HAP-1 (cell line): ENCODE measurements around the gene TMEM270.

Experiments used
- DNase-seq, 2 experiments: peaks; one replicate each; pipeline ENCODE4 v3.0.0-alpha.2; 2016 to 2020; ENCODE audit warnings: low spot score in 2 of 2
- H3K27me3 ChIP-seq: fragments of 250-450 bp; sonication (Bioruptor Pico); 2 replicates; pipeline ENCODE4 v1.5.1; 2020; ENCODE audit warnings: low read depth, mild to moderate bottlenecking, moderate library complexity
- H3K36me3 ChIP-seq: fragments of 250-450 bp; sonication (Bioruptor Pico); replicated peaks from 2 replicates; pipeline ENCODE4 v1.5.1; 2020; ENCODE audit warnings: mild to moderate bottlenecking
- H3K4me1 ChIP-seq: fragments of 250-450 bp; sonication (Bioruptor Pico); 2 replicates; pipeline ENCODE4 v1.5.1; 2020; ENCODE audit warnings: mild to moderate bottlenecking
- H3K4me3 ChIP-seq: fragments of 250-450 bp; sonication (Bioruptor Pico); 2 replicates; pipeline ENCODE4 v1.5.1; 2020; ENCODE audit warnings: mild to moderate bottlenecking, moderate library complexity
- H3K9me3 ChIP-seq: fragments of 250-450 bp; sonication (Bioruptor Pico); 2 replicates; pipeline ENCODE4 v1.5.1; 2020; ENCODE audit warnings: mild to moderate bottlenecking, moderate library complexity
- in situ Hi-C: fragments of 300-500 bp; cut with MboI; formaldehyde crosslinking; loops from 3 replicates; pipeline ENCODE4 v1.14.3; 2020; ENCODE audit warnings: low sequenced_read_pairs, inconsistent platforms, mixed read lengths

The TMEM270 gene

DNA sequence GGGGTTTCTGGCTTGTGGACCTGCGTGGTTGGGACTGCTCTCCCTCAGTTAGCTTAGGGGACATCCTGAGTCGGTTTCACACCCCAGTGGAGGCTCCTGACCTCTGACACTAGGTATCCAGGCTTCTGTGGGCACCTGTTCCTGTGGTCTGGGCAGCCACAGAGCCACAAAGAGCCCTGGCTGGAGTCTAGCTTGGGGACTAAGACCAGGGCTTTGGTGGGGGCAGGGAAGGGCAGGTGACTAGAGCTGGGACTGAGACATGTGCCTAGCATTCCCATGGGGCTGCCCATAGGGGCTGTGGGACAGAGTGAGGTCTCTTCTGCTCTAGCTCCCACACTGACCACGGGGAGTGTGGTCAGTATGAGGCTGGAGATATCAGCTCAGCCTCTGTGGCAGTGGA lies 4.0 kb upstream of the TMEM270 start:
- Histone ChIP-seq H3K27me3 (peaks cover 2% of the 10 kb centered on the region; the same call in 1 of the 2 replicates), H3K9me3 (no peaks in the 10 kb centered on the region), H3K4me3 (no peak overlapping the region), H3K4me1 (no peaks in the 10 kb centered on the region), H3K36me3 (no peaks in the 10 kb centered on the region)
- in situ Hi-C loops: loop anchor here (5.0 kb wide), 1 partner anchor 250 kb away; no protein-coding TSS in a partner anchor
- DNase-seq: no peak

GRCh38 chr7:73858807-73859206 lies 2.2 kb upstream of the TMEM270 start:
- Histone ChIP-seq H3K4me1 (no peaks in the 10 kb centered on the region), H3K27me3 (peaks cover 2% of the 10 kb centered on the region; the same call in 1 of the 2 replicates), H3K36me3 (no peaks in the 10 kb centered on the region), H3K4me3 (no peak overlapping the region), H3K9me3 (no peaks in the 10 kb centered on the region)
- in situ Hi-C loops: loop anchor here (5.0 kb wide), 1 partner anchor 252 kb away; no protein-coding TSS in a partner anchor
- DNase-seq: no peak

DNA sequence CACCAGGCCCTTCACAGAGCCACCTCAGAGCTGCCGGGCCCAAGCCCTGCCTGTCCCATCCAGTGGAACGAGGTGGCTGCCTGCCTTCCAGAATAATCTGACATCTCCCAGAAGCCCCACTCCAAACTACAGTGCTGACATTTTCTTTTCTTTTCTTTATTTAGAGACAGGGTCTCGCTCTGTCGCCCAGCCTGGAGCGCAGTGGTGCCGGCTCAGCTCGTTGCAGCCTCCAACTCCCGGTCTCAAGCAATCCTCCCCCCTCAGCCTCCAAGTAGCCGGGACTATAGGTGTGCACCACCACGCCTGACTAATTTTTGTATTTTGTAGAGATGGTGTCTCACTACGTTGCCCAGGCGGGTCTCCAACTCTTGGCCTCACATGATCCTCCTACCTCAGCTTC lies 346 bp downstream of the TMEM270 start:
- no peaks in the 10 kb centered on the region for H3K4me1 ChIP-seq
- H3K9me3 ChIP-seq: no peaks in the 10 kb centered on the region
- H3K4me3 ChIP-seq: no peak overlapping the region
- no peaks in the 10 kb centered on the region for H3K27me3 ChIP-seq
- no peaks in the 10 kb centered on the region for H3K36me3 ChIP-seq
- no peak for DNase-seq
- in situ Hi-C loops: no loop called here

DNA sequence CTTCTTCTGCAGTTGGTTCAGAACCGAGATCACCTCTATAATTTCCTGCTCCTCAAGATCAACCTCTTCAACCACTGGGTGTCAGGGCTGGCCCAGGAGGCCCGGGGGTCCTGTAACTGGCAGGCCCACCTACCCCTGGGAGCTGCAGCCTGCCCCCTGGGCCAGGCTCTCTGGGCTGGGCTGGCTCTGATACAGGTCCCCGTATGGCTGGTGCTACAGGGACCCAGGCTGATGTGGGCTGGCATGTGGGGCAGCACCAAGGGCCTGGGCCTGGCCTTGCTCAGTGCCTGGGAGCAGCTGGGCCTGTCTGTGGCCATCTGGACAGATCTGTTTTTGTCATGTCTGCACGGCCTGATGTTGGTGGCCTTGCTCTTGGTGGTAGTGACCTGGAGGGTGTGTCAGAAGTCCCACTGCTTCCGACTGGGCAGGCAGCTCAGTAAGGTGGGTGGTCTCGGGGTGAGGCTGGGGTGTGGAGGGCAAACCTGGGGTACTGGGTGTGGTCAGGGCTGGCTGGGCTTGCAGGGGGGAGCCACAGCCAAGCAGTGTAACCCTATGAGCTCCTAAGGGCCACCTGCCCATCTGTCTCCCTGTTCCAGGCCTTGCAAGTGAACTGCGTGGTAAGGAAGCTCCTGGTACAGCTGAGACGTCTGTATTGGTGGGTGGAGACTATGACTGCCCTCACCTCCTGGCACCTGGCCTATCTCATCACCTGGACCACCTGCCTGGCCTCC lies 4.2 kb downstream of the TMEM270 start:
- no peak overlapping the region for H3K4me3 ChIP-seq
- no peaks in the 10 kb centered on the region for H3K27me3 ChIP-seq
- no peaks in the 10 kb centered on the region for H3K36me3 ChIP-seq
- H3K4me1 ChIP-seq: no peaks in the 10 kb centered on the region
- in situ Hi-C loops: no loop called here
- H3K9me3 ChIP-seq: no peaks in the 10 kb centered on the region
- no peak for DNase-seq

- in situ Hi-C loops: no loop called here
- H3K4me3 ChIP-seq: no peak overlapping the region
- H3K27me3 ChIP-seq: no peaks in the 10 kb centered on the region
- DNase-seq: peak in 1 of 2 experiments; percentile 31
- H3K9me3 ChIP-seq: no peaks in the 10 kb centered on the region
- H3K36me3 ChIP-seq: no peaks in the 10 kb centered on the region
- no peaks in the 10 kb centered on the region for H3K4me1 ChIP-seq
Observed at GRCh38 chr7:73865738-73866445, 4.9 kb downstream of the TMEM270 start.

DNA sequence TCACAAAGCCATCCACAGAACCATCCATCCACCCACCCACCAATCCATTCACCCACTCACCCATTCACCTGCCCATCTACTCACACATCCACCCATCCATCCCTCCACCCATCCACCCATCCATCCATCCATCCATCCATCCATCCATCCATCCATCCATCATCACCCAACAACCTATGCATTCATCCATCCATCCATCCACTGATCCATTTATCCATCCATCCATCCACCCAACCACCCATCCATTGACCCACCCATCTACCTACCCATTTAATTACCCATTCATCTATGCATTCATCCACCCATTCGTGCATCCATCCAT lies 5.4 kb downstream of the TMEM270 start:
- no peak for DNase-seq
- H3K4me1 ChIP-seq: no peaks in the 10 kb centered on the region
- no peaks in the 10 kb centered on the region for H3K9me3 ChIP-seq
- H3K4me3 ChIP-seq: no peak overlapping the region
- no peaks in the 10 kb centered on the region for H3K27me3 ChIP-seq
- in situ Hi-C loops: no loop called here
- no peaks in the 10 kb centered on the region for H3K36me3 ChIP-seq

DNA sequence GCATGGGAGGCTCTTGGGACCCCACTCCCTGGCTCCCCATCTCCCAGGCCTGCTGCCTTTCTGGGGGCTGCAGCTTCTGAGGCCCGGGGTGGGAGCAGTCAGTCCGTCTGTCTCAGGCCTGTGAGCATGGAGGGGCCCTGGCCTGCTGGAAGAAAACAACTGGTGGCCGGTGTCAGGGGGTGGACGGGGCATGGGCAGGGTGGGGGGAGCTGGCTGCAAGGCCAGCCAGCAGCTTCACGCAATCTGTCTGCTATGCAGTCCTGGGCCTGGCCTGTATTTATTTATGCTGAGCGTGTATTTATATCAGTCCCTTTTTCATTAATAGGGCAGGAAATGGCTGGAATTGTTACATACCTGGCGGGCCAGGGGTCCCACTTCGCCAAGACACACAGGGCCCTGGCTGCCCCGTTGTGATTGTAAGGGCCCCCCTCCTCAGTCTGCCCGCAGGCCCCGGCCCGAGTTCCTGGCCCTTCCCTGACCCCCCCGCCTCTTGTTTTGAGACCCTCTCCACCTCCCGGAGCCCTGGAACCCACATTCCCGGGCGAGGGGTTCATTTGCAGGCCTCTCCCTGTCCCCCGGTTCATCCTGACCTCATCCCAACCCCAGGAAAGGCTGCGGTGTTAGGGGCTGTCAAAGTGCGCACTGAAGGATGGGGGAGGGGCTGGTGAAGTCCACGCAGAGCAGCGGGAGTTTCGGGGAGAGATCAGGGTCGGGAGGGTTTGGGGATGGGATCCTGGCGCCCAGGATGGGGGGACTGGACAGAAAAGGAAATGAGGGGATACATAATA lies 8.2 kb downstream of the TMEM270 start:
- Histone ChIP-seq H3K4me1 (no peaks in the 10 kb centered on the region), H3K9me3 (no peaks in the 10 kb centered on the region), H3K36me3 (no peaks in the 10 kb centered on the region), H3K4me3 (no peak overlapping the region), H3K27me3 (no peaks in the 10 kb centered on the region)
- no peak for DNase-seq
- in situ Hi-C loops: no loop called here

- DNase-seq: no peak
- no peak overlapping the region for H3K4me3 ChIP-seq
- H3K36me3 ChIP-seq: no peaks in the 10 kb centered on the region
- in situ Hi-C loops: no loop called here
- H3K27me3 ChIP-seq: no peaks in the 10 kb centered on the region
- H3K9me3 ChIP-seq: no peaks in the 10 kb centered on the region
- H3K4me1 ChIP-seq: no peaks in the 10 kb centered on the region
Observed at GRCh38 chr7:73870041-73870492, 9.1 kb downstream of the TMEM270 start.

GRCh38 chr7:73871163-73872011 lies 10.4 kb downstream of the TMEM270 start:
- no peaks in the 10 kb centered on the region for H3K9me3 ChIP-seq
- H3K36me3 ChIP-seq: no peaks in the 10 kb centered on the region
- no peaks in the 10 kb centered on the region for H3K27me3 ChIP-seq
- no peak for DNase-seq
- H3K4me1 ChIP-seq: no peaks in the 10 kb centered on the region
- no peak overlapping the region for H3K4me3 ChIP-seq
- in situ Hi-C loops: no loop called here

DNA sequence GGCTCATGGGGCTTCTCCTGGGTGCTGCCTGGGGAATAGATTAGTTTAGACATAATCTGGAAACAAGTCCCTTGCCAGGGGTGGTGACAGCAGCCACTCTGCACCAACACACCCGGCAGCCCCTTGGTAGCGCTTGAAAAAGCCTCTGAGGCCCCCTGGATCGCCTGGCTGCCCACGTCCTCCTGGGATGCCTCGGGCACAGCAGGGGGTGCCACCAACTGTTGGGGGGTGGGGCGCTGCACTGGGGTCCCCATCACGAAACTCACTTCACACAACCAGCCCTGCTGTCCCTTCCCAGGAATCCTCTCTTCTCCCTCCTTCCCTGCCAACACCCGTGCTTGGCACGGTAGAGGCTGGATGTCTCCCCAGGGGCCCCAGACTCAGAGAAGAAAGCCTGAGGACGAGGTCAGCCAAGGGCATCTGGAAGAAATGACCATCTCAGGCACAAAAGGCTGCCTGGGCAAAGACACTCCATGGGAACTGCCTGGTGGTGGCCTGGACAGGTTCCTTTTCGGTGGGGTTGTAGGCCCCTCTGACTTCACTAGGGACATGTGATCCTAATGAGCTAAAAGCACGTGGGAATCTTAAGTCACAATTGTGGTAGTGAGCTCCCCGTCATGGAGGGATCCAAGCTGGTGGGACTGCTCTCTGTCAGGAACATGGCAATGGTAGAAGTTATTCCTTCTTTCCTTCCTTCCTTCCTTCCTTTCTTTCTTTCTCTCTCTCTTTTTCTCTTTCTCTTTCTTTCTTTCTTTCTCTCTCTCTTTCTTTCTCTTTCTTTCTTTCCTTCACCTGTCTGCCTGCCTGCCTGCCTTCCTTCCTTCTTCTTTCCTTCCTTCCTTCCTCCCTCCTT lies 11.3 kb downstream of the TMEM270 start:
- DNase-seq: no peak
- in situ Hi-C loops: no loop called here
- no peaks in the 10 kb centered on the region for H3K9me3 ChIP-seq
- no peak overlapping the region for H3K4me3 ChIP-seq
- H3K27me3 ChIP-seq: no peaks in the 10 kb centered on the region
- no peaks in the 10 kb centered on the region for H3K4me1 ChIP-seq
- H3K36me3 ChIP-seq: no peaks in the 10 kb centered on the region

DNA sequence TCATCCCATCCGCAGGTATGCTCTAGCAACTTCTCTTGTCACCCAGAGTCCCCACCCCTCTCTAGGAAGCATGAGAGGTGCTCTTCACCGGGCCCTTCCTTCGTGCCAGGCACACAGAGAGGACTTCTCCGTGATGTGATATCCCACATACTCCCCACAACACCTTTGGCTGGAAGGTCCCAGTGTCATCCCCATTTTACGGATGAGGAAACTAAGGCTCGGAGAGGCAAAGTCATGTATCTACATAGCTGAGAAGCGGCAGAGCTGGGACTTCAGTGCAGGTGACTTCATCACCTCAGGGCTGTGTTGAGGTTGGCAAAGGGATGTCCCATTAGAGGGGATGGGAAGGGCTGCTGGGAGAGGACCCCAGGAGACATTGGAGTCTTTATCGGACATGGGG lies 15.4 kb downstream of the TMEM270 start:
- DNase-seq: no peak
- in situ Hi-C loops: no loop called here
- H3K4me1 ChIP-seq: no peaks in the 10 kb centered on the region

DNA sequence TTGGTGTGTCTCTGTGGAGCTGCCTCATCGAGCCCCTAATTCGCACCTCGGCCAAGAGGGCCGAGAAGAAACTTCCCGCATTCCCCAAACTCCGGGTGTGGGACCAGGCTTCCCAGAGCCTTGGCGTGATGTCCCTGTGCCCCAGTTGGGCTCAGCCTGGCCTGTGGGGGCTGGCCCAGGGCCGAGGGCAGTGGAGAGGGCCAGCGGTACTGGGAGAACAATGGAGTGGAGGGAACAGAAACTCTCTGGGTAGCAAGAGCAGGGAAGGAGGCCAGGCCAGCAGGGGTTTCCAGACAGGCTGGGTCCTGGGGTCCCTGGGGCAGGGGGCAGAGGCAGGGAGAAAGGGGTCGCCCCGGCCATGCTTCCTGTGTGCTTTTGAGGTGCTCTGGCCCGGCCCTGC lies 16.0 kb downstream of the TMEM270 start:
- H3K4me3 ChIP-seq: no peak overlapping the region
- in situ Hi-C loops: no loop called here
- H3K27me3 ChIP-seq: peaks cover 18% of the 10 kb centered on the region

More for the DNA sequence above, 15.4 kb downstream of the TMEM270 start:
- Histone ChIP-seq H3K9me3 (no peaks in the 10 kb centered on the region), H3K27me3 (peaks cover 15% of the 10 kb centered on the region), H3K36me3 (no peaks in the 10 kb centered on the region), H3K4me3 (no peak overlapping the region)

More for the DNA sequence above, 16.0 kb downstream of the TMEM270 start:
- no peak for DNase-seq
- Histone ChIP-seq H3K36me3 (no peaks in the 10 kb centered on the region), H3K9me3 (no peaks in the 10 kb centered on the region), H3K4me1 (no peaks in the 10 kb centered on the region)
